NCI-H2171 (cell line): ENCODE results near the gene TPO.
A peak's percentile ranks its signal among the peaks of the same experiment; 100 is the strongest.

Experiments
- DNase-seq: peaks from one replicate; lab custom pipeline; 2025; lab: John Stamatoyannopoulos, UW

Gene TPO

GRCh38 chr2:1528273-1529064 lies 115.2 kb downstream of the TPO start:
- no peak for DNase-seq

DNA sequence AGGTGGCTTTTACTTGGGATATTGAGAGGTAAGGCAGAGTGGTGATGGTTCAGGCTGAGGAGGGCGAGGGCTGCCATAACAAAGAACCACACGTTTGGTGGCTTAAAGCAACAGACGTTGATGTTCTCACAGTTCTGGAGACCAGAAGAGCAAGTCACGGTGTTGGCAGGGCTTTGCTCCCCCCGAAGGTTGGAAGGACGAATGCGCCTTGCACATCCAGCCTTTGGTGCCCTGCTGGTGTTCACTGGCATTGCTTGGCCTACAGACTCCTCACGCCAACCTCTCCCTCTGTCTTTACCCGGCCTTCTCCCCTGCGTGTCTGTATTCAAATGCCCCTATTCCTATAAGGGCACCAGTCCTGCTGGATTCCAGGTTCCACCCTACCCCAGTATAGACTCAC lies 125.4 kb downstream of the TPO start:
- peak; percentile 68 for DNase-seq

DNA sequence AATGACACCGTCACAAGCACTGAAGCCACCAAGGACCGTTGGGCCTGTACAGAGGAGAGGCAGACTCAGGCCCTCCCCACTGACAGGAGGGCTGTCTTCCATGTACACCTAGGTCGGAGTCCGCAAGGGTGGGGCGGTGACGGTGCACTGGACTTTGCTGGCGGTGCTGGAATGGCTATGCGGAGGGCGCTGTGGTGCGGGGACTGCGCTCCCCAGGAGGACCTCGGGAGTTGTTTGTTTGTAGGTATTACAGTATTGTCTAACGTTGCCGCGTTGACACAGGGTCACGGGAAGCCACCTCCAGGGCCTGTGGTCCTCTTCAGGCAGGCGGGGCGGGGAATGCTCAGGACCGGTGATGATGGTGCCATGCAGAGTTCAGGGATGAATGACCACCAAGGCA lies 126.2 kb downstream of the TPO start:
- DNase-seq: no peak

GRCh38 chr2:1539973-1540372 lies 126.7 kb downstream of the TPO start:
- no peak for DNase-seq

DNA sequence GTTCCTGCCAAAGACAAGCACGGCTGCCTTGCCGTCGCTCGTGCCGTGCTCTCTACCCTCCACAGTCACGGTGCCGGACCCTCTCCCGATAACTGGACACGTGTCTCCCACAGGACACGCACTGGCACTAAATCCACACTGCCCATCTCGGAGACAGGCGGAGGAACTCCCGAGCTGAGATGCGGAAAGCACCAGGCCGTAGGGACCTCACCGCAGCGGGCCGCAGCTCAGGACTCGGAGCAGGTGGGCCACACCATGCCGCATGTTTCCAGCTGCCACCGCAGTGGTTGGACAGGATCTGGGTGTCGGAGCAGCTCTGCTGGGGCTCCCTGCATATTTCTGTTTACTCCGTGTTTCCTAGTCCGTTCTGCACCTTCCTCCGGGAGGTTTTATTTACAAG lies 127.2 kb downstream of the TPO start:
- no peak for DNase-seq

- DNase-seq: no peak
Measured at GRCh38 chr2:1541040-1541439, 127.8 kb downstream of the TPO start.

GRCh38 chr2:1541819-1542475 lies 128.7 kb downstream of the TPO start:
- no peak for DNase-seq

- no peak for DNase-seq
Measured at GRCh38 chr2:1542971-1543370, 129.7 kb downstream of the TPO start.

DNA sequence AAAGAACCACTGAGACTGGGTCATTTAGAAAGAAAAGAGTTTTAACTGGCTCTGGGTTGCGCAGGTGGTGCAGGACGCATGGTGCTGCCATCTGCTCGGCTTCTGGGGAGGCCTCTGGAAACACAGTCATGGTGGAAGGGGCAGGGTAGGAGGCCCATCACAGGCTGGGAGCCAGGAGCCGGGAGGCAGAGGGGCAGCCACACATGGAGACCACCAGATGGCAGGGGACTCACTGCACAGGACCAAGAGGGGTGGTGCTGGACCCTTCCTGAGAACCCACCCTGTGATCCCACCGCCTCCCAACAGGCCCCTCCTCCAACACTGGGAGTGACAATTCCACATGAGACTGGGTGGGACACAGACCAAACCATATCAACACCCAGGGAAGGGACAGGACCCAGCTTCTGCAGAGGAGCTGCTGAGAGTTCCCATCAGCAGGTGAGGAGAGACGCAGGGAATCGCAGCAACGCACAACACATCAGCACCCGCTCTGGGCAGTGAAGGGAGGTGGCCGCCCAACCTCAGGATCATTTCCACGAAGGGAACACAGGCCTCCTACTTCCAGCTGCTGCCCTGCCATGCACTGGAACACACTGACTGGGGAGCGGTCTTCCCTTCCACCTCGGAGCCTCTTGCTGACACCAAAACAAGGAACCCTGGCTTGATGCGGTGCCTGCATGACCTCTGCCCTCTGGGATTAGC lies 130.7 kb downstream of the TPO start:
- DNase-seq: no peak

DNA sequence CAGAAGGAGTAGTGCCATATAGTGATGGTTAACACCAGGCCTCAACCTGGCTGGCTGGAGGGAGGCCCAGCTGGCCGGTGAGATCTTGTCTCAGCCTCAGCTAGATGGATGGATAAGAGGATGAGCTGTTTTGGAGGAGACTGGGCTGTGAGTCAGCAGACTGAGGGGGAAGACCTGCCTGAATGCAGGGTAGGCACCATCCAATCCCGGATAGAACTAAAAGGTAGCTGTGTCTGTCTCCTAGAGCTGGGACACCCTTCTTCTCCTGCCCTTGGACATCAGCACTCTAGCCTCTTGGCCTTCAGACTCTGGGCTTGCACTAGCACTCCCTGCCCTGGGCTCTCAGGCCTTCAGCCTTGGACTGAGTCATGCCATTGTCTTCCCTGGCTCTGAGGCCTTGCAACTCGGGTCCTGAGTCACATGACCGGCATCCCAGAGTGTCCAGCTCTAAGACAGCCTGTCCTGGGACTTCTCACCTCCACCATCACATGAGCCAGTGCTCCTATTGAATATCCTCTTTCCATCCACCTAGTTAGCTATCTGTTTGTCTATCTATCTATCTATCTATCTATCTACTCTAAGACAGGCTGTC lies 131.3 kb downstream of the TPO start:
- no peak for DNase-seq

DNA sequence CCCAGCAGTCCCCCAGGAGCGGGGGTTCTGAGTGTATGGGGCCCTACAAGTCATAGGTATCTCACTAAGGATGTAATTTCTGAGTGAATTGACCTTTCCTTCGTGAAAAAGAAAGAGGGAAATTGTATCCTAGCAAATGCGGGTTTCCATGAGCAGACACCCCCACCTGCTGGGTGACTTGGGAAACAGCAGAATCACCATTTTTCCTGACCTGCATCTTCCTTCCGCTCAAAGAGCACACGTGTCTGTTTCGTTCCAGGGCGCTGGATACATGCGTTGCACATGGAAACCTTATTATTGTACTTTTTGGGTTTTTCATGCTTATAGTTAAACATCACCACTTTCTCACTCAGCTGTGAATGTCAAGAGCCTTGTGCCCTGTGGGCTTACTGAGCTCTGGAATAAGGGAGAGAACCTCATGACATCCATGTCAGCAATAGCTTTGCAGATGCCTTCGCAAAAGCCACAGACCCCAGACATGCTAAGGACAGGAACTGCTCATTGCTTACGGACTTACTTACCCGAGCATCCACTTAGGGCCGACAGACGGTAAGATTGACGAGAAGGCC lies 132.8 kb downstream of the TPO start:
- peak; percentile 75 for DNase-seq

DNA sequence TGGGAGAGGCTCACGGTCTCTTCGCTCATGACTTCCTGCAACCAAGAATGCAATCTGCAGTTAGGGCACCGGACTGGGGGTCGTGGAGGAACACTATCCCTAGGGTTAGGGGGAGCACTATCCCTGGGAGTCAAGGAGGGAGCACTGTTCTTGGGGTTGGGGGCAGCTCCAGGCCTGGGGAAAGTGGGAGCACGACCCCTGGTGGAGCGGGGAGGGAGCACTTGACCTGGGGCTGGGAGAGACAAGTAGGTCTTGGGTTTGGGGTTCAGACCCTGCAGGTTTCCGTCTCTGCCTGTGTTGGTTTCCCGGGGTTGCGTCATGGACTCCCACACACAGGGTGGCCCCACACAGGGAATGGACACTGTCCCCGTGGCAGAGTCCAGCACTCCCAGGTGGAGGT lies 133.6 kb downstream of the TPO start:
- DNase-seq: no peak

- no peak for DNase-seq
Measured at GRCh38 chr2:1548910-1549673, 135.8 kb downstream of the TPO start.

- no peak for DNase-seq
Measured at GRCh38 chr2:1550076-1550475, 136.8 kb downstream of the TPO start.

- peak; percentile 34 for DNase-seq
Measured at GRCh38 chr2:1550658-1551316, 137.5 kb downstream of the TPO start.

- no peak for DNase-seq
Measured at GRCh38 chr2:1551905-1552304, 138.6 kb downstream of the TPO start.

DNA sequence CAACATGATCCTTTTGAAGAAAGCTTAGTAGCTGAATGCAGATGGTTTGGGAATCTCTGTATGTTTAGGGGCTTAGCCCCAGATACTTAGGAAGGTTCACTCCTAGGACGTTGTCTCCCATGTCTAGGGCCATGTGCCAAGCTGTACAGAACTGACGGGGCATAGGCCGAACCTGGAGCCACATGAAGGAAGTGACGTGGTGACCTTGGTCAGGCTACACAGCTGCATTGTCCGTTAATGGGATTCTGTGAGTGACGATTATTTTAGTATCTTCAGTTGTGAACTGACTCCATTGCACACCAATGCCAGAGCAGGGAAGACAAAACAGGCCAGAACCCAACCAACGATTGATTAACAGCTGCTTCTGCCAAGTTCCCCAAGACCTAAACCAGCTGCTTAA lies 139.3 kb downstream of the TPO start:
- DNase-seq: no peak

- DNase-seq: no peak
Measured at GRCh38 chr2:1553671-1554295, 140.5 kb downstream of the TPO start.

GRCh38 chr2:1556286-1556685 lies 143.0 kb downstream of the TPO start:
- no peak for DNase-seq

DNA sequence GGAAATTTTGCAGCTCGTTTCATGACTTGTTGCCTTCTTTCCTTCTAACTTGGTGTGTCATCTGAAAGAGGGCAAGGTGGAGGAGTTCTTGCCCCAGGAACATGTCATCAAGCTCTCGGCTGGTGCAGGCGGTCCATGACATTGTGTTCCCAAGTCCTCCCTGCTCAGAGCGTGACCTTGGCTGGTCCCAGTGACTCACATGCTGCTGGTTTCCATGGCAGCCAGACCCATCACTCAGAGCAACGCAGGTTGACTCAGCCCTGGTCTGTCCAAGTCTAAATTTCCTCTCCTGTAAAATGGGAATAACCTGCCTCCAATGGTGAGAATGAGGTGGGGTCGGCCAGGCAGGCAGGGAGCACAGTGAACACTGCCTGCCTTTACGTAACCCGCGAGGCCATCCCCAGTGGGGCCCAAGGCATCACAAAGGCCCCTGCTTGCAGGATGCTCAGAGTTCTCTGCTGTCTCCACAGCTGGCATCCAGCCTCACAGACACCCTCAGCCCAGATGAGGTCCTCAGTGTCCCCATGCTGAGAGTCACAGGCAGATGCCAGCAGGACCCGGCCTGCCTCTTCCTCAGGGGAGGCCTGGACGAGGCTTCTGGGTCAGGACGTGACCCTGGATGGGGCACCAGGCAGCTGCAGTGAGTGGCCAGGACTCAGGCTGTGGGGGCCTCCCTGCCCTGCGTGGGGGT lies 143.7 kb downstream of the TPO start:
- no peak for DNase-seq
